ENCODE data around the gene ISYNA1. TPM values are rescaled to one million over a fixed set of nuclear protein-coding genes. Genes with fewer than 3 reads are reported as not detected.
"Not testable (repeated sequence)": the region's sequence is repeated elsewhere in the genome, so short reads cannot be mapped to it uniquely, and the experiment has no call there.

The ISYNA1 gene
- total and polyA plus RNA-seq, 2 donors (not counting 1 experiment from before 2014, with no cell fraction given): 22.6 to 28.3 TPM

- Histone ChIP-seq H3K4me3 (ENCODE audit: control extremely low read depth in 1 of 5, extremely low read depth in 1 of 5, insufficient read depth in 1 of 5, low read depth in 2 of 5, low read length in 4 of 5) (no peak overlapping the region), H3K27ac (ENCODE audit: low read length in 2 of 2) (peak overlapping the region in 1 of 2 donors; percentile 15), H3K79me2 (ENCODE audit: control insufficient read depth, insufficient read depth, low read length) (no peaks in the 10 kb centered on the region), H3K4me1 (ENCODE audit: control insufficient read depth in 2 of 2, insufficient read depth in 2 of 2, low read length in 2 of 2) (peaks cover 18 to 19% of the 10 kb centered on the region in 2 donors), H3K4me2 (replicated peaks; ENCODE audit: low read depth, low read length, poor library complexity, severe bottlenecking) (peak overlapping the region; percentile 54), H3K9me3 (ENCODE audit: control extremely low read depth in 1 of 3, control insufficient read depth in 2 of 3, insufficient read depth in 1 of 3, low read length in 2 of 3) (peaks cover 0 to 6% (median 0%) of the 10 kb centered on the region in 3 donors), H3K9ac (ENCODE audit: low read length) (no peak overlapping the region), H4K20me1 (ENCODE audit: control insufficient read depth, insufficient read depth, low read length, poor library complexity, severe bottlenecking) (no peaks in the 10 kb centered on the region), H2AFZ (ENCODE audit: insufficient read depth, low read depth, low read length, poor library complexity, severe bottlenecking) (no peak overlapping the region), H3K27me3 (replicated peaks in 1 of 4; ENCODE audit: control extremely low read depth in 1 of 4, control insufficient read depth in 3 of 4, insufficient read depth in 4 of 4, low read length in 3 of 4) (peaks cover 0 to 20% (median 7%) of the 10 kb centered on the region in 4 experiments), H3K36me3 (replicated peaks in 1 of 2; ENCODE audit: control extremely low read depth in 1 of 2, control insufficient read depth in 1 of 2, extremely low read depth in 1 of 2, insufficient read depth in 2 of 2, low read length in 1 of 2) (no peaks in the 10 kb centered on the region)
- peak; percentile 90 for ATAC-seq (ENCODE audit: low read depth)
- H3K27ac Mint-ChIP-seq: peak overlapping the region; percentile 89
- H3K4me1 Mint-ChIP-seq: peaks cover 23% of the 10 kb centered on the region
- peaks cover 18% of the 10 kb centered on the region for H3K27me3 Mint-ChIP-seq
- CTCF ChIA-PET: interaction anchor here (5.0 to 12.4 kb wide), 2 partner anchors 19 to 128 kb away, joined by 41 to 112 read pairs; partner anchors contain the start of gene JUND
- WGBS (ENCODE audit: insufficient coverage): 6% methylated on average over 10 of the region's 10 CpGs
- H3K4me3 Mint-ChIP-seq: peak overlapping the region; percentile 44
- peak; percentile 31 for TF ChIP-seq CTCF (IDR thresholded peaks at IDR 0.05)
- TF ChIP-seq EZH2 (IDR thresholded peaks at IDR 0.05; ENCODE audit: borderline replicate concordance, insufficient read depth, low read depth, low read length, poor library complexity, severe bottlenecking): no peak
- intact Hi-C loops (cut with micrococcal nuclease): loop anchor here (1.0 kb wide), 1 partner anchor 11 kb away; the partner anchor contains the start of gene LRRC25
- peak; percentile 90 for DNase-seq
- no peaks in the 10 kb centered on the region for H3K9me3 Mint-ChIP-seq (ENCODE audit: insufficient read depth)
- POLR2A ChIA-PET: no interaction called here
Measured at GRCh38 chr19:18408053-18408476, 29.9 kb downstream of the ISYNA1 start.

- intact Hi-C loops (cut with micrococcal nuclease): no loop called here
- CTCF ChIA-PET: interaction anchor here (0.9 to 12.4 kb wide), 2 partner anchors 17 to 155 kb away, joined by 3 to 112 read pairs; no protein-coding TSS in a partner anchor
- H3K27ac ChIP-seq (ENCODE audit: low read length in 2 of 2): no peak overlapping the region
- ATAC-seq (ENCODE audit: low read depth) (no peak), DNase-seq (no peak)
- H3K4me1 ChIP-seq (ENCODE audit: control insufficient read depth in 2 of 2, insufficient read depth in 2 of 2, low read length in 2 of 2): peaks cover 25 to 31% of the 10 kb centered on the region in 2 donors
- peaks cover 0 to 12% (median 3%) of the 10 kb centered on the region in 4 experiments for H3K27me3 ChIP-seq (replicated peaks in 1 of 4; ENCODE audit: control extremely low read depth in 1 of 4, control insufficient read depth in 3 of 4, insufficient read depth in 4 of 4, low read length in 3 of 4)
- Mint-ChIP-seq H3K9me3 (ENCODE audit: insufficient read depth) (no peaks in the 10 kb centered on the region), H3K27ac (no peak overlapping the region), H3K4me1 (peaks cover 35% of the 10 kb centered on the region), H3K27me3 (peaks cover 10% of the 10 kb centered on the region), H3K4me3 (no peak overlapping the region)
- H3K9ac ChIP-seq (ENCODE audit: low read length): no peak overlapping the region
- no peak overlapping the region for H3K4me2 ChIP-seq (replicated peaks; ENCODE audit: low read depth, low read length, poor library complexity, severe bottlenecking)
- H2AFZ ChIP-seq (ENCODE audit: insufficient read depth, low read depth, low read length, poor library complexity, severe bottlenecking): no peak overlapping the region
- TF ChIP-seq EZH2 (IDR thresholded peaks at IDR 0.05; ENCODE audit: borderline replicate concordance, insufficient read depth, low read depth, low read length, poor library complexity, severe bottlenecking): no peak
- no peaks in the 10 kb centered on the region for H3K79me2 ChIP-seq (ENCODE audit: control insufficient read depth, insufficient read depth, low read length)
- no peak overlapping the region for H3K4me3 ChIP-seq (ENCODE audit: control extremely low read depth in 1 of 5, extremely low read depth in 1 of 5, insufficient read depth in 1 of 5, low read depth in 2 of 5, low read length in 4 of 5)
- no peaks in the 10 kb centered on the region for H4K20me1 ChIP-seq (ENCODE audit: control insufficient read depth, insufficient read depth, low read length, poor library complexity, severe bottlenecking)
- no peaks in the 10 kb centered on the region for H3K36me3 ChIP-seq (replicated peaks in 1 of 2; ENCODE audit: control extremely low read depth in 1 of 2, control insufficient read depth in 1 of 2, extremely low read depth in 1 of 2, insufficient read depth in 2 of 2, low read length in 1 of 2)
- POLR2A ChIA-PET: no interaction called here
- peaks cover 0 to 6% (median 0%) of the 10 kb centered on the region in 3 donors for H3K9me3 ChIP-seq (ENCODE audit: control extremely low read depth in 1 of 3, control insufficient read depth in 2 of 3, insufficient read depth in 1 of 3, low read length in 2 of 3)
- 91% methylated on average over 5 of the region's 9 CpGs for WGBS (ENCODE audit: insufficient coverage)
Measured at GRCh38 chr19:18406749-18407148, 31.2 kb downstream of the ISYNA1 start.

DNA sequence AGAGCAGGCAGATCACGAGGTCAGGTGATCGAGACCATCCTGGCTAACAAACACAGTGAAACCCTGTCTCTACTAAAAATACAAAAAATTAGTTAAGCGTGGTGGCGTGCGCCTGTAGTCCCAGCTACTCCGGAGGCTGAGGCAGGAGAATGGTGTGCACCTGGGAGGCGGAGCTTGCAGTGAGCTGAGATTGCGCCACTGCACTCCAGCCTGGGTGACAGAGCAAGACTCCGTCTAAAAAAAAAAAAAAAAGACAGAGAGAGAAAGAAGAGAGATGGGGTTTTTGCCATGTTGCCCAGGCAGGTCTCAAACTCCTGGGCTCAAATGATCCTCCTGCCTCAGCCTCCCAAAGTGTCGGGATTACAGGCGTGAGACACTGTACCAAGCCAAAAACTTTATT is 32.2 kb downstream of the ISYNA1 start:
- H4K20me1 ChIP-seq (ENCODE audit: control insufficient read depth, insufficient read depth, low read length, poor library complexity, severe bottlenecking); H3K27me3 Mint-ChIP-seq; ATAC-seq (ENCODE audit: low read depth); H3K27ac Mint-ChIP-seq; H3K9ac ChIP-seq (ENCODE audit: low read length); H3K4me2 ChIP-seq (replicated peaks; ENCODE audit: low read depth, low read length, poor library complexity, severe bottlenecking); H3K27me3 ChIP-seq (replicated peaks in 1 of 4; ENCODE audit: control extremely low read depth in 1 of 4, control insufficient read depth in 3 of 4, insufficient read depth in 4 of 4, low read length in 3 of 4); H3K4me3 Mint-ChIP-seq; DNase-seq; H3K9me3 ChIP-seq (ENCODE audit: control extremely low read depth in 1 of 3, control insufficient read depth in 2 of 3, insufficient read depth in 1 of 3, low read length in 2 of 3); H3K9me3 Mint-ChIP-seq (ENCODE audit: insufficient read depth); H3K79me2 ChIP-seq (ENCODE audit: control insufficient read depth, insufficient read depth, low read length); H2AFZ ChIP-seq (ENCODE audit: insufficient read depth, low read depth, low read length, poor library complexity, severe bottlenecking); H3K4me3 ChIP-seq (ENCODE audit: control extremely low read depth in 1 of 5, extremely low read depth in 1 of 5, insufficient read depth in 1 of 5, low read depth in 2 of 5, low read length in 4 of 5); intact Hi-C loops (cut with micrococcal nuclease); H3K36me3 ChIP-seq (replicated peaks in 1 of 2; ENCODE audit: control extremely low read depth in 1 of 2, control insufficient read depth in 1 of 2, extremely low read depth in 1 of 2, insufficient read depth in 2 of 2, low read length in 1 of 2); H3K27ac ChIP-seq (ENCODE audit: low read length in 2 of 2): not testable (repeated sequence)
- ChIA-PET CTCF (interaction anchor here (0.7 to 12.4 kb wide), 2 partner anchors 16 to 382 kb away, joined by 3 to 112 read pairs; no protein-coding TSS in a partner anchor), POLR2A (interaction anchor here (0.7 kb wide), 1 partner anchor 213 kb away, joined by 7 read pairs; no protein-coding TSS in a partner anchor)
- 98% methylated on average over 7 of the region's 11 CpGs for WGBS (ENCODE audit: insufficient coverage)
- peaks cover 30 to 37% of the 10 kb centered on the region in 2 donors for H3K4me1 ChIP-seq (ENCODE audit: control insufficient read depth in 2 of 2, insufficient read depth in 2 of 2, low read length in 2 of 2)
- peaks cover 43% of the 10 kb centered on the region for H3K4me1 Mint-ChIP-seq
